HFFc6 (cell line): ENCODE measurements around the gene KCND1. TPM values are rescaled to one million over a fixed set of nuclear protein-coding genes. Genes with fewer than 3 reads are reported as not detected.
A peak's percentile ranks its signal among the peaks of the same experiment; 100 is the strongest.

Experiments
- DNase-seq: peaks from one replicate; pipeline ENCODE4 v3.0.0-alpha.2; 2018
- H3K27ac Mint-ChIP-seq: 2 replicates; pipeline ENCODE4 v1.8.0; 2020; ENCODE audit warnings: mild to moderate bottlenecking, mixed read lengths
- H3K27me3 Mint-ChIP-seq: 2 replicates; pipeline ENCODE4 v1.8.0; 2021; ENCODE audit warnings: mild to moderate bottlenecking, moderate library complexity, mixed read lengths; ENCODE audit not compliant: insufficient read depth
- H3K36me3 Mint-ChIP-seq: 2 replicates; pipeline ENCODE4 v1.8.0; 2021; ENCODE audit warnings: low read depth, mixed read lengths
- H3K4me1 Mint-ChIP-seq: 2 replicates; pipeline ENCODE4 v1.8.0; 2020; ENCODE audit warnings: low read depth, mixed read lengths
- H3K4me3 Mint-ChIP-seq: 2 replicates; pipeline ENCODE4 v1.8.0; 2020; ENCODE audit warnings: mild to moderate bottlenecking, moderate library complexity, mixed read lengths
- H3K9me3 Mint-ChIP-seq: 2 replicates; pipeline ENCODE4 v1.8.0; 2020; ENCODE audit warnings: mild to moderate bottlenecking, mixed read lengths
- total RNA-seq, 6 experiments: library from RNA; stranded (reverse); fragmentation: NEBNext Ultra II Directional; extraction: Animal tissue kit (Norgen Biotek cat#: 25700); gene quantifications; 2 replicates in 1 of 6; 3 replicates in 5 of 6; pipeline ENCODE4 v1.2.3, GENCODE V29; 2021
- TF ChIP-seq, protein P1 (sequence below): fragments of 200-600 bp; sonication (generic); IDR thresholded peaks from 2 replicates; pipeline ENCODE4 v1.5.0; 2021; ENCODE audit warnings: antibody characterized with exemption, mild to moderate bottlenecking

Gene KCND1
- total RNA-seq, 6 experiments from 2014 or later = 3.0 to 6.2 (median 5.4) TPM

- no peak for DNase-seq
- Mint-ChIP-seq H3K4me3 (no peak overlapping the region; the same call in 1 of the 2 replicates), H3K27me3 (no peaks in the 10 kb centered on the region; the same call in 1 of the 2 replicates), H3K9me3 (no peaks in the 10 kb centered on the region), H3K36me3 (no peaks in the 10 kb centered on the region), H3K4me1 (peaks cover 29% of the 10 kb centered on the region), H3K27ac (peak overlapping the region; percentile 75; the same call in 1 of the 2 replicates)
- TF ChIP-seq, protein P1, sequence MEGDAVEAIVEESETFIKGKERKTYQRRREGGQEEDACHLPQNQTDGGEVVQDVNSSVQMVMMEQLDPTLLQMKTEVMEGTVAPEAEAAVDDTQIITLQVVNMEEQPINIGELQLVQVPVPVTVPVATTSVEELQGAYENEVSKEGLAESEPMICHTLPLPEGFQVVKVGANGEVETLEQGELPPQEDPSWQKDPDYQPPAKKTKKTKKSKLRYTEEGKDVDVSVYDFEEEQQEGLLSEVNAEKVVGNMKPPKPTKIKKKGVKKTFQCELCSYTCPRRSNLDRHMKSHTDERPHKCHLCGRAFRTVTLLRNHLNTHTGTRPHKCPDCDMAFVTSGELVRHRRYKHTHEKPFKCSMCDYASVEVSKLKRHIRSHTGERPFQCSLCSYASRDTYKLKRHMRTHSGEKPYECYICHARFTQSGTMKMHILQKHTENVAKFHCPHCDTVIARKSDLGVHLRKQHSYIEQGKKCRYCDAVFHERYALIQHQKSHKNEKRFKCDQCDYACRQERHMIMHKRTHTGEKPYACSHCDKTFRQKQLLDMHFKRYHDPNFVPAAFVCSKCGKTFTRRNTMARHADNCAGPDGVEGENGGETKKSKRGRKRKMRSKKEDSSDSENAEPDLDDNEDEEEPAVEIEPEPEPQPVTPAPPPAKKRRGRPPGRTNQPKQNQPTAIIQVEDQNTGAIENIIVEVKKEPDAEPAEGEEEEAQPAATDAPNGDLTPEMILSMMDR = no peak
These were observed 50.9 kb downstream of the KCND1 start for GRCh38 chrX:48920718-48921104.

DNA sequence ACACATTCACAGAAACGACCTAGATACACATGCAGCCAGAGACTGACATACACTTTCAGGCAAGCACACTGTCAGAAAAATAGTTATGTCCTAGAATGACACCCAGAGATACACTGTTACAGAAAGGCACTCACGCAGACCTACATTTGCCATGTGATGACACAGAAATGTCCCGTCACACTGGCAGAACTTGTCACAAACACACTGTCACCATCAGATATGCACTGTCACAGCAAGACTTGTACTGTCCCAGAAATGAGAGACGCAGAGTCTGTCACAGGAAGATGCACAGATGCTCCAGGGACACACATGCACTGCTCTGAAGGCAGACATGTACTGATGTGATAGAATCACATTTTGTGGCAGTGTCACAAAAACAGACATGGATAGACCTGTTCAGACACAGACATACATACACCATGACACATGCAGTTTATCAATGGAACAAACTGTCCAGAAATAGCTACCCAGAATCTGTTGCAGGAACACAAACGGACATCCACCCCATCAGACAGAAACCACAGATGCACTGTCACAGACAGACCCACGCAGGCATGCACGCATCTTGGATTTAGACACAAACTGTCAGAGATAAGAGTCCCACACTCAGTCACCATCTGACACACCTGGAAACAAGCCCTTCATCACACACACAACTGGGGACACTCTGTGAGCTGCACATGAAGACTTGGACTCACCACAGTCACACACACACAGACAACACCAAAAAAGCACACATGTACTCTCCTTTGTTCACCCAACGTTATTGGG is 51.5 kb downstream of the KCND1 start:
- no peak for DNase-seq
- Mint-ChIP-seq H3K27me3 (no peaks in the 10 kb centered on the region; the same call in 1 of the 2 replicates), H3K4me3 (peak overlapping the region; percentile 86; the same call in 1 of the 2 replicates), H3K27ac (peak overlapping the region; percentile 75), H3K36me3 (no peaks in the 10 kb centered on the region), H3K4me1 (peaks cover 29% of the 10 kb centered on the region), H3K9me3 (no peaks in the 10 kb centered on the region)
- TF ChIP-seq, protein P1 = no peak

- Mint-ChIP-seq H3K4me3 (peak overlapping the region; percentile 86), H3K9me3 (no peaks in the 10 kb centered on the region), H3K4me1 (peaks cover 29% of the 10 kb centered on the region), H3K36me3 (no peaks in the 10 kb centered on the region), H3K27me3 (no peaks in the 10 kb centered on the region; the same call in 1 of the 2 replicates), H3K27ac (peak overlapping the region; percentile 75)
- DNase-seq = no peak
- TF ChIP-seq, protein P1 = no peak
These were observed 52.2 kb downstream of the KCND1 start for GRCh38 chrX:48919360-48919841.

DNA sequence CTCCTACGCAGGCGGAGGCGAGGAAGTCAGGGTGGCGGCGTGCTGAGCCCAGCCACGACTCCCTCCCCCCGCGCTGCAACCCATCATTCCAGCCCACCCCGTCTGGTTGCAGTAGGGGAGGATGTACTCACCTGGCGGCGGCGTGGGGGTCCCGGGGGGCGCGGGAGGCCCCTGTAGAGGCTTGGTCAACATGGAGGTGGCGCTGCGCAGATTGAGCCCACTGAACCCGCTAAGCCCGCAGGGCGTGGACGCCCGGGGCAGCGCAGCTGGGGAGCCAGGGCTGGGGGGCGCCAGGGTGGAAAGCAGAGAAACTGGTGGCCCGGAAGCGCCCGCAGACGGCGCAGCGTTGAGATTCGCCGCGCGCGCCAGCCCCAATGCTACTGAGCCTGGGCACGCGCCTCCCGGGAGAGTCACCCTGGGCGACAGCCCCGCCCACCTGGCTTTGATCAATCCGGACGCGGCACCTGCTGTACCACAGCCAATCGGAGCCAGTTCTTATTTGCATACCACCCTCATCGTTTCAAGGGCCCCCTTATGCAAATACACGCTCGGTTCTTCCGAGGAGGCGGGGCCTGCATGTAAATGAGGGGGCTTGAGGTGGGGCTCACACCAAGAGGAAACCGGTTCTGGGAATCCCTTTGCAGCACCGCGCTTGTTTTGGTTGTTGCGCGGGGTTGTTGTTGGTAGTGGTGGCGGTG is 52.9 kb downstream of the KCND1 start, which contains the start of gene PIM2:
Gene PIM2, minus strand, starts transcription at position 382 of the 698 bp plus-strand sequence. Its CDS starts 190 bp downstream, at position 192.
- no peaks in the 10 kb centered on the region for H3K9me3 Mint-ChIP-seq
- peaks cover 29% of the 10 kb centered on the region for H3K4me1 Mint-ChIP-seq
- H3K36me3 Mint-ChIP-seq = no peaks in the 10 kb centered on the region
- TF ChIP-seq, protein P1 = peak; percentile 17
- H3K27ac Mint-ChIP-seq = peak within 1 kb of the TSS; percentile 95
- H3K27me3 Mint-ChIP-seq = no peaks in the 10 kb centered on the region; the same call in 1 of the 2 replicates
- DNase-seq = peak; percentile 66
- peak within 1 kb of the TSS; percentile 86 for H3K4me3 Mint-ChIP-seq

DNA sequence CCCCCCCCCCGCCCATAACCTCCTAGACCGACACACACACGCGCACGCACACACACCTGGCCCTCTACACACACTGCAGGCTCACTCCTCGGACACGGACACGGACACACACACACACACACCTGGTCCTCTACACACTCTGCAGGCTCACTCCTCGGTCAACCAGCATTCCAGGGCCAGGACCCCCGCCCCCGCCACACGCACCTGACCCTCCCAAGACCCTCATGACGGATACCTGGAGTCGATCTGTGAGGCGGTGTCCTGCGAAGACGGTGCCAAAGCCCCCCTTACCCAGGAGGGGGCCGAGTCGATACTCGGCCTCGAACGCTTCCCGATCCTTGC is 53.4 kb downstream of the KCND1 start:
- H3K4me3 Mint-ChIP-seq = peak overlapping the region; percentile 86
- no peaks in the 10 kb centered on the region; the same call in 1 of the 2 replicates for H3K27me3 Mint-ChIP-seq
- DNase-seq = no peak
- H3K9me3 Mint-ChIP-seq = no peaks in the 10 kb centered on the region
- peaks cover 29% of the 10 kb centered on the region for H3K4me1 Mint-ChIP-seq
- H3K36me3 Mint-ChIP-seq = no peaks in the 10 kb centered on the region
- H3K27ac Mint-ChIP-seq = peak overlapping the region; percentile 95
- TF ChIP-seq, protein P1 = no peak
